HG03354 (cell line): ENCODE measurements around the gene ATF7IP2.

Experiments
- ATAC-seq: cut with Tn5 transposase; IDR thresholded peaks from one replicate; pipeline ENCODE4 v1.9.1; 2021; ENCODE audit warnings: mild to moderate bottlenecking; ENCODE audit not compliant: unreplicated experiment, poor library complexity, severe bottlenecking

The ATF7IP2 gene

GRCh38 chr16:10530685-10531084, 144.8 kb downstream of the ATF7IP2 start:
- ATAC-seq: no peak

- ATAC-seq: no peak
These were observed 145.7 kb downstream of the ATF7IP2 start for GRCh38 chr16:10531582-10531981.
